Heart left ventricle (tissue), 16 donors: ENCODE data around the gene ARL10. TPM values are rescaled to one million over a fixed set of nuclear protein-coding genes. Genes with fewer than 3 reads are reported as not detected.

Experiments used
- ATAC-seq, 4 donors: fragments of 200-7000 bp; cut with Tn5 transposase; one replicate each; pipeline ENCODE4 v1.9.1; 2020 to 2022; ENCODE audit warnings: moderate library complexity in 4 of 4, mild to moderate bottlenecking in 3 of 4, moderate number of reproducible peaks in 1 of 4
- DNase-seq, 5 donors: peaks; one replicate each; pipeline ENCODE4 v3.0.0-alpha.2; 2020
- H3K27ac ChIP-seq, 12 donors: fragments of 200-600 bp; sonication (generic) in 4 of 12; one replicate each; pipeline versions ENCODE4 v1.5.0 to v1.8.0; 2016 to 2022; ENCODE audit warnings: mild to moderate bottlenecking in 2 of 12
- H3K27me3 ChIP-seq, 9 donors: fragments of 200-600 bp; sonication (generic) in 2 of 9; one replicate each; pipeline versions ENCODE4 v1.5.1 to v1.8.0; 2016 to 2022; ENCODE audit warnings: mild to moderate bottlenecking in 3 of 9
- H3K36me3 ChIP-seq, 9 donors: fragments of 200-600 bp; sonication (generic) in 2 of 9; one replicate each; pipeline versions ENCODE4 v1.5.0 to v1.8.0; 2018 to 2022; ENCODE audit warnings: mild to moderate bottlenecking in 2 of 9
- H3K4me1 ChIP-seq, 12 donors: fragments of 200-600 bp; sonication (generic) in 4 of 12; one replicate each; pipeline versions ENCODE4 v1.5.0 to v1.8.0; 2016 to 2022; ENCODE audit warnings: mild to moderate bottlenecking in 3 of 12
- H3K4me3 ChIP-seq, 12 donors: fragments of 200-600 bp; sonication (generic) in 4 of 12; one replicate each; pipeline versions ENCODE4 v1.5.0 to v1.8.0; 2017 to 2022; ENCODE audit warnings: mild to moderate bottlenecking in 9 of 12, moderate library complexity in 4 of 12
- H3K9me3 ChIP-seq, 12 donors: fragments of 200-600 bp; sonication (generic) in 4 of 12; one replicate each; pipeline versions ENCODE4 v1.5.0 to v1.8.0; 2016 to 2022; ENCODE audit warnings: mild to moderate bottlenecking in 1 of 12
- POLR2A ChIP-seq, 2 donors: fragments of 450-650 bp; IDR thresholded peaks; one replicate each; pipeline ENCODE4 v1.6.1; 2017; ENCODE audit warnings: antibody characterized with exemption in 2 of 2, mild to moderate bottlenecking in 2 of 2, moderate library complexity in 2 of 2
- WGBS, 4 donors: extraction: QIAGEN DNeasy Blood & Tissue Kit in 2 of 4; methylation state at CpG; one replicate each; pipeline versions ENCODE4 v1.1.5 to v1.1.7; 2013 to 2018; 5-methylcytosine and 5-hydroxymethylcytosine counted together
- intact Hi-C, 10 donors: fragments of 100-400 bp; cut with DNase I; formaldehyde crosslinking; loops; one replicate each; pipeline versions ENCODE4 v1.11.1 to v1.14.2; 2022
- polyA plus RNA-seq, 2 donors: library from polyadenylated mRNA; stranded (reverse); fragments of 200-250 nt; gene quantifications; one replicate each; pipeline ENCODE4 v1.2.3, GENCODE V29; 2013
- total RNA-seq, 9 donors: library from RNA; depleted of rRNA in 2 of 9; stranded (reverse); fragments of >200 nt in 2 of 9; fragmentation: NEBNext Ultra II Directional in 3 of 9; extraction: Animal tissue kit (Norgen Biotek cat#: 25700) in 3 of 9; gene quantifications; one replicate each; pipeline versions ENCODE4 v1.1.0 to v1.2.4, GENCODE V29; 2016 to 2023
- TF ChIP-seq, protein P1 (sequence below), 12 donors: fragments of 200-600 bp; sonication (generic) in 4 of 12; IDR thresholded peaks; one replicate each; pipeline versions ENCODE4 v1.5.0 to v1.8.0; 2018 to 2022; ENCODE audit warnings: antibody characterized with exemption in 12 of 12, mild to moderate bottlenecking in 5 of 12
- donor health status: ischemic (EF 13 %, LVEDD 7.1; RV severe dilation, severe dysfunction).
- donor health status: healthy with polysubstance abuse.
- donor health status: DM: no; HTN: yes; CAD: no.
- donor health status: DM: no; HTN: no; CAD: no.
- donor health status: ischemic (EF 25% LVEDD 6.9; RV normal size, moderate dysfunction).
- donor health status: ischemic (EF 25% LVEDD 5.7; RV mildly dilated, moderate dysfunction).
- donor health status: healthy.
- donor health status: DM: yes; HTN: yes; CAD: no.
- donor health status: ischemic (EF 35%, LVEDD 5.7; RV mildly dilated, moderate dysfunction).
- donor health status: nonischemic (EF 11% LVEDD 7.7; RV severe dilation, severe dysfunction).
- donor health status: DM: yes; HTN: yes; CAD: no.
- donor health status: PGD.
- donor health status: ischemic (EF 29% LVEDD 5.4; RV normal size, mild dysfunction).
- donor health status: nonischemic (EF 23%, LVEDD 6.1; RV moderate dilation, normal function).

Gene ARL10
- total and polyA plus RNA-seq, 11 donors: 1.5 to 8.1 (median 5.4) TPM

DNA sequence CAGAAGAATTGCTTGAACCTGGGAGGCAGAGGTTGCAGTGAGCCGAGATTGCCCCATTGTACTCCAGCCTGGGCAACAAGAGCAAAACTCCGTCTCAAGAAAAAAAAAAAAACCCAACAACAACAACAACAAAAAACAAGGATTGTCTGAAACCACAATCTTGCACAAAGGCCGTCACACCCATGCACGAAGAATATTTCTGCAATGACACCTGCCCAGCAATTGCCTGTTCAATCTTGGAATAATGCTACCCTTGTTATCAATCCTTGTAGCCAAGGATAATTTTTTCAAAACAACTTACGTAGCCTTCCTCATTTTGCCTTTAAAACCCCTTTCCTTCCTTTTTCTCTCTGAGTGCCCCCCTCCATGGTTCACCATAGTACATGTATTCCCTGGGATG is 54.8 kb downstream of the ARL10 start:
- ATAC-seq (no peak), DNase-seq (no peak)
- intact Hi-C loops: loop anchor here in 1 of 10 donors (2.0 kb wide), 1 partner anchor 27 kb away; no protein-coding TSS in a partner anchor
- 87 to 95% (median 91%) methylated on average over 5 of the region's 5 CpGs for WGBS, 4 donors
- no peak overlapping the region for H3K27ac ChIP-seq
- TF ChIP-seq, protein P1, sequence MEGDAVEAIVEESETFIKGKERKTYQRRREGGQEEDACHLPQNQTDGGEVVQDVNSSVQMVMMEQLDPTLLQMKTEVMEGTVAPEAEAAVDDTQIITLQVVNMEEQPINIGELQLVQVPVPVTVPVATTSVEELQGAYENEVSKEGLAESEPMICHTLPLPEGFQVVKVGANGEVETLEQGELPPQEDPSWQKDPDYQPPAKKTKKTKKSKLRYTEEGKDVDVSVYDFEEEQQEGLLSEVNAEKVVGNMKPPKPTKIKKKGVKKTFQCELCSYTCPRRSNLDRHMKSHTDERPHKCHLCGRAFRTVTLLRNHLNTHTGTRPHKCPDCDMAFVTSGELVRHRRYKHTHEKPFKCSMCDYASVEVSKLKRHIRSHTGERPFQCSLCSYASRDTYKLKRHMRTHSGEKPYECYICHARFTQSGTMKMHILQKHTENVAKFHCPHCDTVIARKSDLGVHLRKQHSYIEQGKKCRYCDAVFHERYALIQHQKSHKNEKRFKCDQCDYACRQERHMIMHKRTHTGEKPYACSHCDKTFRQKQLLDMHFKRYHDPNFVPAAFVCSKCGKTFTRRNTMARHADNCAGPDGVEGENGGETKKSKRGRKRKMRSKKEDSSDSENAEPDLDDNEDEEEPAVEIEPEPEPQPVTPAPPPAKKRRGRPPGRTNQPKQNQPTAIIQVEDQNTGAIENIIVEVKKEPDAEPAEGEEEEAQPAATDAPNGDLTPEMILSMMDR (IDR thresholded peaks at IDR 0.05): no peak
- no peak for TF ChIP-seq POLR2A (IDR thresholded peaks at IDR 0.05)
- H3K4me3 ChIP-seq: no peak overlapping the region
- no peaks in the 10 kb centered on the region for H3K27me3 ChIP-seq
- H3K9me3 ChIP-seq: no peaks in the 10 kb centered on the region
- H3K4me1 ChIP-seq: peaks cover 0 to 16% (median 12%) of the 10 kb centered on the region in 12 donors
- no peaks in the 10 kb centered on the region for H3K36me3 ChIP-seq

DNA sequence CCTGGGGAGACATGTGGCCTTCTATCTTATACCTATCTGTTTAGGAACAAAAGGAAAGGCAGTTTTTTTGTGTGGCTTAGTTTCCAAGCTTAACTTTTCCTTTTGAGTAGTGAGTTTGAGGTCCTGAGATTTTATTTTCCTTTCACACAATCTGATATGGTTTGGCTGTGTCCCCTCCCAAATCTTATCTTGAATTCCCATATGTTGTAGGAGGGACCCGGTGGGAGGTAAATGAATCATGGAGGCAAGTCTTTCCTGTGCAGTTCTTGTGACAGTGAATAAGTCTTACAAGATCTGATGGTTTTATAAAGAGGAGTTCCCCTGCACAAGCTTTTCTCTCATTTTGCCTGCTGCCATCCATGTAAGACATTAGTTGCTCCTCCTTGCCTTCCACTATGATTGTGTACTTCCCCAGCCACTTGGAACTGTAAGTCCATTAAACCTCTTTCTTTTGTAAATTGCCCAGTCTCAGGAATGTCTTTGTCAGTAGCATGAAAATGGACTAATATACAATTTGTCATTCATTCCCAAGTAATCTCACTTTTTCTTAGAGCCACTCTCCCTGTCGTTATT is 55.8 kb downstream of the ARL10 start:
- intact Hi-C loops: loop anchor here in 1 of 10 donors (2.0 kb wide), 1 partner anchor 26 kb away; no protein-coding TSS in a partner anchor
- H3K36me3 ChIP-seq: no peaks in the 10 kb centered on the region
- no peak overlapping the region for H3K4me3 ChIP-seq
- no peaks in the 10 kb centered on the region for H3K9me3 ChIP-seq
- DNase-seq (no peak), ATAC-seq (no peak)
- no peak for TF ChIP-seq POLR2A (IDR thresholded peaks at IDR 0.05)
- TF ChIP-seq, protein P1 (IDR thresholded peaks at IDR 0.05): no peak
- no peak overlapping the region for H3K27ac ChIP-seq
- H3K4me1 ChIP-seq: peaks cover 0 to 8% (median 6%) of the 10 kb centered on the region in 12 donors
- no peaks in the 10 kb centered on the region for H3K27me3 ChIP-seq
- WGBS, 4 donors: 59 to 68% (median 61%) methylated on average over 2 of the region's 2 CpGs

DNA sequence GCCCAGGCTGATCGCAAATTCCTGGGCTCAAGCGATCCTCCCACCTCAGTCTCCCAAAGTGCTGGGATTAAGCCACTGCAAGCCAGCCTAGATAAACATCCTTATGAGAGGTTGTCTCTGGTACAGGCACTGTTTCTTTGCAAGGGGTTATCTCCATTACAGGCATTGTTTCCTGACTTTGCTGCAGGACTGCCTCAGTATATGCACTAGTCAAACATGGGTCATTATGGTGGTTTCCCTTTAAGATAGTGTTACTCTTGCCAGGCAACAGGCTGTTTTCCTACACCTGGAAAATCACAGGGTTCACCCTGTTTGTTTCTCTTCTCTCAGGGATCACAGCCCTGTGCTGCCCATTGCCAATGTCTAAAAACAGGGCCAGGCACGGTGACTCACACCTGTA is 58.9 kb downstream of the ARL10 start:
- 69 to 78% (median 73%) methylated on average over 3 of the region's 3 CpGs for WGBS, 4 donors
- intact Hi-C loops: no loop called here
- H3K4me1 ChIP-seq: no peaks in the 10 kb centered on the region

DNA sequence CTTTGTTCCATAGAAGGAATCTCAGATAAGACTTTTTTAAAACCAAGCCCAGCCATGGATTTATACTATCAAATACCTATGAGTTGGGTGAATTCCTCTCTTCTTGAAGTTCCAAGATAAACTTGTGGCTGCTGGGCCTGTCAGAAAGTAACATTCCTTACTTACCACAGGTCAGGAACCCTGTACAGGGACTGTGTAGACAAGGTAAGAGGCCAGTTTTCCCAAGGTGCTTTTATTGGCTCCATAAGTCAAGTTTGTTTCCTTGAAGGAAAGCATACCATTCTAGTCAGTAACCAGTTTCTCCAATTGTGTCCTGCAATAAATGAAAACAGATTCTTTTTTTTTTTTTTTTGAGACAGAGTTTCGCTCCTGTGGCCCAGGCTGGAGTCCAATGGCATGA is 59.9 kb downstream of the ARL10 start:
- Histone ChIP-seq H3K27ac (no peak overlapping the region), H3K9me3 (no peaks in the 10 kb centered on the region), H3K36me3 (no peaks in the 10 kb centered on the region), H3K4me3 (no peak overlapping the region), H3K27me3 (no peaks in the 10 kb centered on the region), H3K4me1 (no peaks in the 10 kb centered on the region)
- ATAC-seq (no peak), DNase-seq (no peak)
- 78 to 95% (median 92%) methylated on average over 1 of the region's 1 CpG for WGBS, 4 donors
- intact Hi-C loops: no loop called here
- TF ChIP-seq, protein P1 (IDR thresholded peaks at IDR 0.05): no peak
- TF ChIP-seq POLR2A (IDR thresholded peaks at IDR 0.05): no peak

More for the DNA sequence above, 58.9 kb downstream of the ARL10 start:
- no peaks in the 10 kb centered on the region for H3K27me3 ChIP-seq
- H3K4me3 ChIP-seq: no peak overlapping the region
- no peak for ATAC-seq
- H3K9me3 ChIP-seq: no peaks in the 10 kb centered on the region
- no peak overlapping the region for H3K27ac ChIP-seq
- DNase-seq: no peak
- H3K36me3 ChIP-seq: no peaks in the 10 kb centered on the region
- TF ChIP-seq POLR2A (IDR thresholded peaks at IDR 0.05): no peak
- TF ChIP-seq, protein P1 (IDR thresholded peaks at IDR 0.05): no peak
